ENCODE measurements around the gene SYT12. TPM values are rescaled to one million over a fixed set of nuclear protein-coding genes. Genes with fewer than 3 reads are reported as not detected.

The SYT12 gene
- total and polyA plus RNA-seq, 2 donors from 2014 or later, result 0.13 to 4.2 TPM

GRCh38 chr11:66992041-66992440 lies 30.9 kb upstream of the SYT12 start:
- FAIRE-seq (no peak), DNase-seq (no peak)
- Histone ChIP-seq H3K4me1 (ENCODE audit: control insufficient read depth in 2 of 3, insufficient read depth in 2 of 3, low read depth in 1 of 3, low read length in 3 of 3) (no peaks in the 10 kb centered on the region), H3K27me3 (ENCODE audit: control insufficient read depth, insufficient read depth, low read length) (no peaks in the 10 kb centered on the region), H3K4me3 (ENCODE audit: low read length in 3 of 3) (no peak overlapping the region), H3K27ac (ENCODE audit: low read depth in 2 of 2, low read length in 2 of 2) (no peak overlapping the region), H3K36me3 (ENCODE audit: control insufficient read depth in 2 of 3, insufficient read depth in 3 of 3, low read length in 3 of 3) (no peaks in the 10 kb centered on the region), H3K9ac (ENCODE audit: low read length in 3 of 3) (no peak overlapping the region), H3K9me3 (ENCODE audit: control insufficient read depth in 2 of 3, insufficient read depth in 1 of 3, low read length in 3 of 3) (no peaks in the 10 kb centered on the region)
- no peak for TF ChIP-seq CTCF (IDR thresholded peaks at IDR 0.05; ENCODE audit: borderline replicate concordance, extremely low read depth, insufficient read depth)
- intact Hi-C loops (cut with DNase I), result no loop called here

GRCh38 chr11:66996609-66997273 lies 26.2 kb upstream of the SYT12 start:
- H3K27ac ChIP-seq (ENCODE audit: low read depth in 2 of 2, low read length in 2 of 2), result no peak overlapping the region
- no peak for TF ChIP-seq CTCF (IDR thresholded peaks at IDR 0.05; ENCODE audit: borderline replicate concordance, extremely low read depth, insufficient read depth)
- H3K4me3 ChIP-seq (ENCODE audit: low read length in 3 of 3), result no peak overlapping the region
- intact Hi-C loops (cut with DNase I), result no loop called here
- H3K36me3 ChIP-seq (ENCODE audit: control insufficient read depth in 2 of 3, insufficient read depth in 3 of 3, low read length in 3 of 3), result no peaks in the 10 kb centered on the region
- DNase-seq (peak in 1 of 5 donors; percentile 78), FAIRE-seq (no peak)
- H3K4me1 ChIP-seq (ENCODE audit: control insufficient read depth in 2 of 3, insufficient read depth in 2 of 3, low read depth in 1 of 3, low read length in 3 of 3), result no peaks in the 10 kb centered on the region
- no peak overlapping the region for H3K9ac ChIP-seq (ENCODE audit: low read length in 3 of 3)
- no peaks in the 10 kb centered on the region for H3K9me3 ChIP-seq (ENCODE audit: control insufficient read depth in 2 of 3, insufficient read depth in 1 of 3, low read length in 3 of 3)
- no peaks in the 10 kb centered on the region for H3K27me3 ChIP-seq (ENCODE audit: control insufficient read depth, insufficient read depth, low read length)

GRCh38 chr11:66999555-66999954 lies 23.4 kb upstream of the SYT12 start:
- H3K9ac ChIP-seq (ENCODE audit: low read length in 3 of 3), result no peak overlapping the region
- TF ChIP-seq CTCF (IDR thresholded peaks at IDR 0.05; ENCODE audit: borderline replicate concordance, extremely low read depth, insufficient read depth), result no peak
- no peaks in the 10 kb centered on the region for H3K4me1 ChIP-seq (ENCODE audit: control insufficient read depth in 2 of 3, insufficient read depth in 2 of 3, low read depth in 1 of 3, low read length in 3 of 3)
- H3K4me3 ChIP-seq (ENCODE audit: low read length in 3 of 3), result no peak overlapping the region
- H3K36me3 ChIP-seq (ENCODE audit: control insufficient read depth in 2 of 3, insufficient read depth in 3 of 3, low read length in 3 of 3), result no peaks in the 10 kb centered on the region
- no peak overlapping the region for H3K27ac ChIP-seq (ENCODE audit: low read depth in 2 of 2, low read length in 2 of 2)
- intact Hi-C loops (cut with DNase I), result no loop called here
- FAIRE-seq (no peak), DNase-seq (no peak)
- no peaks in the 10 kb centered on the region for H3K27me3 ChIP-seq (ENCODE audit: control insufficient read depth, insufficient read depth, low read length)
- H3K9me3 ChIP-seq (ENCODE audit: control insufficient read depth in 2 of 3, insufficient read depth in 1 of 3, low read length in 3 of 3), result no peaks in the 10 kb centered on the region

- H3K9ac ChIP-seq (ENCODE audit: low read length in 3 of 3), result no peak overlapping the region
- H3K27ac ChIP-seq (ENCODE audit: low read depth in 2 of 2, low read length in 2 of 2), result no peak overlapping the region
- no peaks in the 10 kb centered on the region for H3K4me1 ChIP-seq (ENCODE audit: control insufficient read depth in 2 of 3, insufficient read depth in 2 of 3, low read depth in 1 of 3, low read length in 3 of 3)
- H3K36me3 ChIP-seq (ENCODE audit: control insufficient read depth in 2 of 3, insufficient read depth in 3 of 3, low read length in 3 of 3), result no peaks in the 10 kb centered on the region
- no peak for FAIRE-seq
- H3K9me3 ChIP-seq (ENCODE audit: control insufficient read depth in 2 of 3, insufficient read depth in 1 of 3, low read length in 3 of 3), result no peaks in the 10 kb centered on the region
- intact Hi-C loops (cut with DNase I), result no loop called here
- no peak for DNase-seq
- TF ChIP-seq CTCF (IDR thresholded peaks at IDR 0.05; ENCODE audit: borderline replicate concordance, extremely low read depth, insufficient read depth), result no peak
- H3K27me3 ChIP-seq (ENCODE audit: control insufficient read depth, insufficient read depth, low read length), result no peaks in the 10 kb centered on the region
- no peak overlapping the region for H3K4me3 ChIP-seq (ENCODE audit: low read length in 3 of 3)
These were observed 21.6 kb upstream of the SYT12 start for GRCh38 chr11:67001332-67001731.
